Epidermal melanocyte (primary cell): ENCODE measurements around the gene SLC30A4.
A peak's percentile ranks its signal among the peaks of the same experiment; 100 is the strongest.
"Not testable (repeated sequence)": the region's sequence is repeated elsewhere in the genome, so short reads cannot be mapped to it uniquely, and the experiment has no call there.

Experiments used
- DNase-seq: peaks from one replicate; pipeline ENCODE4 v3.0.0; 2011; ENCODE audit warnings: low spot score; ENCODE audit not compliant: insufficient read length

SLC30A4 gene, protein sequence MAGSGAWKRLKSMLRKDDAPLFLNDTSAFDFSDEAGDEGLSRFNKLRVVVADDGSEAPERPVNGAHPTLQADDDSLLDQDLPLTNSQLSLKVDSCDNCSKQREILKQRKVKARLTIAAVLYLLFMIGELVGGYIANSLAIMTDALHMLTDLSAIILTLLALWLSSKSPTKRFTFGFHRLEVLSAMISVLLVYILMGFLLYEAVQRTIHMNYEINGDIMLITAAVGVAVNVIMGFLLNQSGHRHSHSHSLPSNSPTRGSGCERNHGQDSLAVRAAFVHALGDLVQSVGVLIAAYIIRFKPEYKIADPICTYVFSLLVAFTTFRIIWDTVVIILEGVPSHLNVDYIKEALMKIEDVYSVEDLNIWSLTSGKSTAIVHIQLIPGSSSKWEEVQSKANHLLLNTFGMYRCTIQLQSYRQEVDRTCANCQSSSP

DNA sequence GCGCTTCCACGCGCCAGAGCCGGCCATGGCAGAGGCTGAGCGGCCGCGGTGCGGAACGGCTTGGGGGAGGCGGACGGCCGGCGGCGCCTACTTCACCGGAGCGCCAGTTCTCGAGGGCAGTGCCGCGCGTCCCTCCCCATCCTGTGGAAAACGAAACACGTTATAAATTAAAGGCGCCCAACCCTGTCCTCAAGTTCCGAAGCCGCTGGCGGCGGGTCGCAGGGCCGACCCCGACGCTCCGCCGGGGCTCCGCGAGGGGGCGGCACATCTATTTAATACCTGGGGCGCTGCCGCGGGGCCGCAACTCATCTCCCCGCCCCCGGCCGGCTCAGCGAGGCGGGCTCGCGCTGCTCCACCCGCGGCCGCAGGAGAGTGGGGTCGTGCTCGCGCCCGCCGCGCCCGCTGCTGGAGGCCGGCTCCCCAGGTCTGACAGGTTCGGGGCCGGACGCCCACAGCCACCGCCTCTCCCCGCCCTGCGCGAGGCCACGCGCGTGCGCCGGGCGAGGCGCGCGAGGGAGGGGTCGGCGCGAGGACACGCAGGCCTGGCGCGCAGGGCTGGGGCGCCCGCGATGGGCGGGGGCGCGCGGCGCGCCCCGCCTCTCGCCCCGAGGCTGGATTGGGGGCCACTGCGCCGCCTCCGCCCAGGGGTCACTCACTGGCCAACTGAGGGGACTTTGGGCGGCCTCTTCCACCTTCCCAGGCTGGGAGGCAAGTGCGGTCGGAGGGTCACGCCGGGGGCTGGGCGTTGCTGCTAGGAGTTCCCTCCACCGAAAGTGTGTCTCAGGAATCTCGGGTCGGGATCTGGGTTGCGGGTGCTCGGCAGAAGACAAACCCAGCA is at the start of gene SLC30A4:
SLC30A4 (minus strand) TSS at position 428 of the 838 bp plus-strand sequence; CDS start at position 27, 401 bp downstream.
- peak; percentile 61 for DNase-seq

- no peak for DNase-seq
Measured at GRCh38 chr15:45555934-45556608, 33.5 kb upstream of the SLC30A4 start.

DNA sequence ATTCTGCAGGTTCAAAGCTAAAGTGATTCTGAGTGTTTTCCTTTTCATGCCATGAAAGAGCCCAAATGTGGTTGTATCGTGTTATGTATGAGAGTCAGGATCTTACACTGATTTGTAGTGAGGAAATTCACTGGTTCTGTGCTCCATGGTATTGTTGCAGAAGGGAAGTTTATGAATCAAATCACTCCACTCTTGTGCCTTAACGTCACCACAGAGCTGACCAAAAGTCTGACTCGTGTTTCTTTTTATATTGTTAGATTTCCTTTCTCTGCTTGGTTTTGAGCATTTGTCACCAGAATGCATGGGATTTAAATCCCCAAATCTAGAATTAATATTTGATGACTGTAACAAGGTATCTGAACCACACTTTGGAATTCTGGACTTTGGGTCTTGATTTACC is 29.1 kb upstream of the SLC30A4 start:
- DNase-seq = no peak

GRCh38 chr15:45550436-45550835 is 27.9 kb upstream of the SLC30A4 start:
- DNase-seq = no peak

GRCh38 chr15:45549541-45550220 is 27.1 kb upstream of the SLC30A4 start:
- no peak for DNase-seq

DNA sequence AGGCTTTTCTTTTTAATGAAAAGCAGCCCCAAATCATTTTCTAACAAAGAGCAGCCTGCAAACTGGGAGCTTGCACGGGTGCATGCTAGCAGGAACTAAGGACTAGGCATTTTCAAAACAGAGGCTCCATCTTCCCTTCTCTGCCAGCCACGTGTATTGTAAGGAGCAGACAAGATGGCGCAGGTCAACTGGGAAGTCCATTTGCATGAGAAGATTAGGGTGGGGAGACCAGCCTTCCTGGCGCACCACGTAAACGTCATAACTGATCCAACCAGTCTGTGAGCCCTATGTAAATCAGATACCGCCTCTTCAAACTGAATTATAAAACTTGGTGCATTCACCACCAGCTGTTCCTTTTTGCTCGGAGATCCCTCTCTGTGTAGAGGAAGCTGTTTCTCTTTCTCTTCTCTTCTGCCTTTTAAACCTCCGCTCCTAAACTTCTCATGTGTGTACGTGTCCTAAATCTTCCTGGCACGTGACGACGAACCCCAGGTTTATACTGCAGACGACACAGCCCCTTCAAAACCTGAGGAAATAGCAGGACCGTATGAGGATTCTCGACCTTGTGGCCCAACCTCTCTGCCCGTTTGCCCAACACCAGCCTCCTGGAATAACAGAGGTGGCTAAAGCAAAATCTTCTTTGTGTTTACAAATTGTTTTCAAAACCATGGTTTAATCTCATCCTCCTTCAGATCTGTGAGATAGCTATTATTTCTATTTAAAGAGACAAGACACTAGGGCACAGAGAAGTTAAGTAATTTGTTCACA is 26.4 kb upstream of the SLC30A4 start:
- DNase-seq = no peak

DNA sequence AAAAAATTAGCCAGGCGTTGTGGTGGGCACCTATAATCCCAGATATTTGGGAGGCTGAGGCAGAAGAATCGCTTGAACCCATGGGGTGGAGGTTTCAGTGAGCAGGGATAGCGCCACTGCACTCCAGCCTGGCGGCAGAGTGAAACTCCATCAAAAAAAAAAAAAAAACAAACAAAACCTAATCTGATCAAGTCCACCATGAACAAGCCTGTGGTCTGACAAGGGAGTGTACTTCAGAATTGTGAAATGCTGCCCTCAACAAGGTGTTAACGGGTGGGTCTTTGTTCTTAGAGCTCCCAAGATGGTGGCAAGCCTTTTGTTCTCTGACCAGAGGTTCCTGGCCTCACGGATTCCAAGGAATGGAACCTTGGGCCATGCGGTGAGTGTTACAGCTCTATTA is 24.2 kb upstream of the SLC30A4 start:
- DNase-seq = no peak

GRCh38 chr15:45544266-45545023 is 21.9 kb upstream of the SLC30A4 start:
- DNase-seq = no peak

DNA sequence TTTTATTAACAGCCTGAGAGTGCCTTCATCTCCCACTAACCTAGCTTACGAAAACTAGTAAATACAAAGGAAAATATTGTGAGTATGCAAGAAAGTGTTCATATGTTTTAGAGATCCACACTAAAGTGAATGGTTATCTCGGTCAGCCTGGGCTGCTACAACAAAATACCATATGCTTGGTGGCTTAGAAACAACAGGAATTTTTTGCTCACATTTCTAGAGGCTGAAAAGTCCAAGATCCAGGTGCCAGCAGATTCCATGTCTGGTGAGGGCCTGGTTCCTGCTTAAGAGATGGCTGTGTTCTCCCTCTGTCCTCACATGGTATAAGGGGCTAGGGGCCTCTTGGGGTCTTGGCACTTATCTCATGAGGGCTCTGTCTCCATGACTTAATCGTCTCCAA is 20.5 kb upstream of the SLC30A4 start:
- no peak for DNase-seq

DNA sequence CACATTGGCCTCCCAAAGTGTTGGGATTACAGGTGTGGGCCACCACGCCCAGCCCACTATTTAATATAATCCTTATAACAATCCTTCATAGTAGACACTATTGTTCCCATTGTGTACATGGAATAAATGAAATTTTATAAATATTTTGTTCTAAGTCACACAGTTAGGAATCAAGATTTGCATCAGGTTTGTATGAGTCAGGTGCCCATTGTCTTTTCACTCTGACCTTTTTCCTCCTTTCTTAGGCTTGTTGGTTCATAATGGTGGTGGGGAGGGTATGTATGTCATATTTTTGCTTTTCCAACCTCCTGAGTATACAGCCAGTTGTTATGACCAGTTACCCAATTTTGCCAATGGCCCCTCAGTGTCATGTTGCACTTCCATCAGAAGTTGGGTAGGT is 18.0 kb upstream of the SLC30A4 start:
- no peak for DNase-seq

- no peak for DNase-seq
Measured at GRCh38 chr15:45539680-45540079, 17.1 kb upstream of the SLC30A4 start.

GRCh38 chr15:45536934-45537333 is 14.4 kb upstream of the SLC30A4 start:
- no peak for DNase-seq

DNA sequence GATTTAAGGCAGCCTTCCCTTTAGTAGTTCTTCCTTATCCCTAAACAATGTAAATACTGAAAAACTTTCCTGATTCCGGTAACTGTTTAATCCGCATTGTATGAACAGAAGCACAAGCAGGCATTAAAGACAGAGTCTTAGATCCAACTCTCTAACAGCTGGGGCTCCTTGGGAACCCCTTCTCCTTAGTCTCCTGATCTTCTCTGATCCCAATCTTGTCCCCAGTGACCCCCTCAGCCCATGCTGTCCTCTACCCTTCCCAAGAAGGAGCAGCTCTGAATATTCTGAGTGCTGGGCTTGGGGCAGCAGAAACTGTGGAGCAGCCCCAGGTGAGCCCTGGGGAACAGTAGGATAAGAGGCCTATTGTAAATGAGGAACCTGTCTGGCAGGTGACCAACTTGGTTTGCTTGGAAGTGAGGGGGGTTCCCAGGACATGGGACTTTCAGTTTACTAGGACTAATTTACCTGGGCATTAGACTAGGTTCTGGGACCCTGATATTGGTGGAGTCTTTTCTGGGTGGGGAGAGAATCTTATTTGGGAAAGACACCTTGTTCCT is 13.0 kb upstream of the SLC30A4 start:
- no peak for DNase-seq

DNA sequence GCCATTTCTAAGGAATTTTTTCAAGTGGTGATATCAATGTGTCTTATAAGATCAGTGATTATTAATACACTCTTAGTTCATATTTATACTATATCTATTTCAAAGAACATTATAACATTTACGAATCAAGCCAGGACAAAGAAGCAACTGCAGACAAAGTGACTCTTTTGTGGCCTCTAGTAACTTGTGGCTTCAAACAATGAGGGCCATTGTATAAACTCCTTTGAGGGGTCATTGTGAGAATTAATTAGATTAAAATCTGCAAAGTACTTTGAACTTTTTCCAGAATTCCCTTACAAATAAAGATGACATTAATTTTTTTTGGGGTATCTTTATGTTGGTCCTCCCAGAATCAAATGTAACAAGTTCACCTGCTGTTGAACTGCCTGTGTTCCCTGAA is 12.3 kb upstream of the SLC30A4 start:
- no peak for DNase-seq

DNA sequence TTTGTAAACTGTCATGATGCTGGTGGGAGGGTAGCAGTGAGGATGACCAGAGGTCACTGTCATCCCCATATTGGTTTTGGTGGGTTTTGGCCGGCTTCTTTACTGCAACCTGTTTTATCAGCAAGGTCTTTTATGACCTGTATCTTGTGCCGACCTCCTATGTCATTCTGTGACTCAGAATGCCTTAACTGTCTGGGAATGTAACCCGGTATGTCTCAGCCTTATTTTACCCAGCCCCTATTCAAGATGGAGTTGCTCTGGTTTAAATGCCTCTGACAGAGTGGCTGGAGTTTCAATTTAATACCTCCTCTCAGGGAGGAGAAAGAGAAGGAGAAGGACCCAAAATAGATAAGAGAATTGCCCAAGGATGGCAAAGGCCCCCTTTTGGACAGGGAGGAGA is 10.3 kb upstream of the SLC30A4 start:
- DNase-seq = not testable (repeated sequence)

DNA sequence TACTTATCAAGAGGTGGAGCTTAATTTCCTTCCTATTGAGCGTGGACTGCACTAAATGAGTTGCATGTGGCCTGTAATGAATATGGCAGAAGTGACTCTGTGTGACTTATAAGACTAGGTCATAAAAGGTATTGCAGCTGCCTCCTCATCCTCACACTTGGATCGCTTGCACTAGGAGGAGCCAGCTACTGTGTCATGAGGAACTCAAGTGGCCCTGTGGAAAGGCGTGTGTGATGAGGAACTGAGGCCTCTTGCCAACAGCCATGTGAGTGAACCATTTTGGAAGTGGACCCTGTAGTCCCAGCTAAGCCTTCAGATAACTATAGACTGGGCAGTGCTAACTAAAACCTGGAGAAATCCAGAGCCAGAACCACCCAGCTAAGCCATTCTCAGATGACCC is 7.1 kb upstream of the SLC30A4 start:
- DNase-seq = no peak

DNA sequence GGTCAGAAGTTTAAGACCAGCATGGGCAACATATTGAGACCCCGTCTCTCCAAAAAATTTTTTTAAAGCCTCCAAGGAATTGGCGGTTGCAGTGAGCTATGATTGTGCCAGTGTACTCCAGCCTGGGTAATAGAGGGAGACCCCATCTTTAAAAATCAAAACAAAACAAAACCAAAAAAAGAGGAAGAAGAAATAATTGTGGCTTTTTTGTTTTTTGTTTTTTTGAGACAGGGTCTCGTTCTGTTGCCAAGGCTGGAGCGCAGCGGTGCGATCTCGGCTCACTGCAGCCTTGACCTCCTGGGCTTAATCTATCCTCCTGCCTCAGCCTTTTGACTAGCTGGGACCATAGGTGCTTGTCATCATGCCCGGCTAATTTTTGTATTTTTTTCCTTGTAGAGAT is 4.5 kb upstream of the SLC30A4 start:
- DNase-seq = no peak

DNA sequence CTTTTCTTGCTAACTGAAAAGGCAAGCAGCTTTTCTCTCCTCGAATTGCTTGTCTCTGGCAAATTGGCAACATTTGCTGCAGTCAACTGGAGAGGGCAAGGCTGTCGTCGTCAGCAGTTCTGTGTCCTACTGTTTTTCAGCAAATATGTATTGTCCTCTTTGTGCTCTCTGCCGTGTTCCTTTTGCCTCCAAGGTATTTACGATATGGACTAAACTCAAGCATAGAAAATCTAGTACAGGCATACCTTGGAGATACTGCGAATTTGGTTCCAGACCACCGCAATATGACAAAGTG is 558 bp upstream of the SLC30A4 start:
- DNase-seq = no peak

DNA sequence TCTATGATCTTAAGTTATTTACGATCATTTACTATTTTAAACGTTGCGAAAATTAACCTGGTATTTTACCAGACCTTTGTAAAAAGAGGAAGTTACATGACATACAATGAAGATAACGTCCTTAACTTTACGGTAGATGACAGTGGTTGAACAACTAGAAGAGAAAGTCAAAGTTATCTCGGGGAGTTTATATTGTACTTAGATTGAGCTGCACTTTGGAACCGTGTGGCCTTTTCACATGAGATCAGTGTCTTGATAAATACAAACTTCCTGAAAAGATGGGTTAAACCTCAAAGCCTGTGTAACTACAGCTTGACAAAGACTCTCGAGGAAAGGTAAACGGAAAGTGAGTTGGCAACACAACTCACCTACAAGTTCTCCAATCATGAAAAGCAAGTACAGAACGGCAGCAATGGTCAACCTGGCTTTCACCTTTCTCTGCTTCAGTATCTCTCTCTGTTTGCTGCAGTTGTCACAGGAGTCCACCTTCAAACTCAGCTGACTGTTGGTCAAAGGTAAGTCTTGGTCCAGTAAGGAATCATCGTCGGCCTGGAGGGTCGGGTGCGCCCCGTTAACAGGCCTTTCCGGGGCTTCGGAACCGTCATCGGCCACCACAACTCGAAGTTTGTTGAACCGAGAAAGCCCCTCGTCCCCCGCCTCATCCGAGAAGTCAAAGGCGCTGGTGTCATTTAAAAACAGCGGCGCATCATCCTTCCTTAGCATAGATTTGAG is 793 bp downstream of the SLC30A4 start:
- DNase-seq = no peak
